ENCODE data around the gene NFIA. TPM values are rescaled to one million over a fixed set of nuclear protein-coding genes. Genes with fewer than 3 reads are reported as not detected.

NFIA gene
- total and polyA plus RNA-seq, 9 of the 15 experiments (the other 6 are each of a cell fraction or from before 2014, with no cell fraction given) = 5.3 to 24.9 (median 9.8) TPM

- H3K4me2 ChIP-seq (ENCODE audit: insufficient read depth, low read length) = no peak overlapping the region
- no peak for FAIRE-seq
- no peaks in the 10 kb centered on the region for H4K20me1 ChIP-seq (replicated peaks; ENCODE audit: control insufficient read depth, insufficient read depth, low read length)
- no peaks in the 10 kb centered on the region for H3K9me1 ChIP-seq (ENCODE audit: control insufficient read depth, insufficient read depth, low read length)
- ChIA-PET CTCF (ENCODE audit: low intra/inter-chr PET ratio) (no interaction called here), POLR2A (interaction anchor here (0.7 to 0.9 kb wide), 2 partner anchors 74 to 142 kb away, joined by 3 read pairs; no protein-coding TSS in a partner anchor)
- peaks cover 89% of the 10 kb centered on the region for H3K79me2 ChIP-seq (ENCODE audit: control insufficient read depth, insufficient read depth, low read length)
- no peaks in the 10 kb centered on the region for H3K9me3 ChIP-seq (replicated peaks; ENCODE audit: control insufficient read depth, insufficient read depth, low read depth, low read length)
- no TSS peak for BruUV-seq (replicated peaks)
- TF ChIP-seq GATAD2B (IDR thresholded peaks at IDR 0.05; ENCODE audit: borderline replicate concordance) (no peak), BCL6 (CRISPR knock-in tag; IDR thresholded peaks at IDR 0.05) (no peak), ZBTB40 (IDR thresholded peaks at IDR 0.05) (peak; percentile 46; the same call in 1 of the 2 replicates), ZBTB40 (CRISPR knock-in tag; IDR thresholded peaks at IDR 0.05) (no peak), SP1 (CRISPR knock-in tag; IDR thresholded peaks at IDR 0.05) (no peak), ZBTB5 (IDR thresholded peaks at IDR 0.05) (no peak), CREBBP (IDR thresholded peaks at IDR 0.05; ENCODE audit: low read depth, low read length) (no peak)
- ATAC-seq = no peak
- H3K27me3 ChIP-seq (ENCODE audit: control insufficient read depth in 2 of 2, insufficient read depth in 2 of 2, low read length in 2 of 2) = no peaks in the 10 kb centered on the region
- H2AFZ ChIP-seq (ENCODE audit: low read depth, low read length) = no peak overlapping the region
- intact Hi-C loops (cut with micrococcal nuclease) = no loop called here
- H3K9ac ChIP-seq (ENCODE audit: insufficient read depth in 1 of 2, low read depth in 2 of 2, low read length in 2 of 2) = no peak overlapping the region
- H3K4me3 ChIP-seq = no peak overlapping the region
- WGBS (ENCODE audit: insufficient coverage, low coverage, missing lambda C conversion rate) = 97% methylated on average over 2 of the region's 2 CpGs
- H3K27ac ChIP-seq (ENCODE audit: extremely low read depth, low read depth, low read length) = no peak overlapping the region
- H3K36me3 ChIP-seq (ENCODE audit: control insufficient read depth, insufficient read depth, low read length) = no peaks in the 10 kb centered on the region
- H3K4me1 ChIP-seq (replicated peaks in 1 of 2; ENCODE audit: control insufficient read depth in 2 of 2, insufficient read depth in 2 of 2, low read length in 2 of 2) = peaks cover 0 to 31% of the 10 kb centered on the region in 2 experiments; a peak in 4 of 5 replicates
- in situ Hi-C loops (cut with MboI) = no loop called here
- no peak for DNase-seq (ENCODE audit: extremely low read depth in 1 of 4, low spot score in 3 of 4)
Measured at GRCh38 chr1:61122389-61122788, 40.0 kb downstream of the NFIA start.
